SH-SY5Y (cell line): ENCODE measurements around the gene ITPA.

Experiments used
- GATA2 ChIP-seq: IDR thresholded peaks from 2 replicates; pipeline ENCODE4 v1.6.1; 2011; ENCODE audit warnings: mild to moderate bottlenecking, low read depth, low read length
- GATA3 ChIP-seq: IDR thresholded peaks from 2 replicates; pipeline ENCODE4 v1.6.1; 2011; ENCODE audit warnings: low read depth, mild to moderate bottlenecking, low read length, moderate library complexity

The ITPA gene

DNA sequence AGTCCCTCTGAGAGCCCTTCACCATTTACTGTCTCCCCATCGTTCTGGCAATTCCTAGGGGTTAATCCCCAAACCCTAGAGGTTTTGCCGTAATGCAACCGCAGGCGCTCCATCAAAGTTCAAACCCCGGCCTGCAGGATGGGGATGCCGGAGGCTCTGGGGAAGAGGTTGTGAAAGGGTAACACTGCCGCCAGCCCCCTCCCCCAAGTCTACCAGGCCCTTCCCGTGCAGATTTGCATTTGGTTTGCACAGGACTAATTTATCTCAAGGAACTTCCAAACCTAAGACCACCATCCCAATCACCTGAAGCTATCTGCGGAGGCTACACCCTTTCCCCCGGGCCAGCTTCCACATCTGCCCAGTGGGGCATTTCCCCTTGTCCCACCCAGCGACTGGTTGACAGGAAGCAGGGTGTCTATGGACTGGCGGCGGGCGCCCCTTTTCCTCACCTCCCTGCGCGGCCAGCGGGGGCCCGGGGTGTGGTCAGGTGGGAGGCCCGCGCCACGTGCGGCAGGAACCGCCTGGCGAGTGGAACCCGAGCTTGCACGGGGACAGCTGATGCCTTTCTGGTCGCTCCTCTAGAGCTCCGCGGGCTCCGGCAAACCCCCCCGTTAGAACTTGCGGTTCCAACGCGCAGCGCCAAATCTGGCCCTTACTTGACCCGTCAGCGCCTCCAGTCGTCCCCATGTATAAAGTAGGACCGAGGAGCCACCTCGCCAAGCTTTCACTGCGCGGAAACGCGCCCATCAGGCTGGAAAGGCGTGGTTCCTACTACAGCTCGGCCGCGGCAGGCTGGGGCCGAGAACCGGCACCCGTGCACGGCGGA, 39.1 kb downstream of the ITPA start:
- no peak for TF ChIP-seq GATA3
- TF ChIP-seq GATA2: no peak

DNA sequence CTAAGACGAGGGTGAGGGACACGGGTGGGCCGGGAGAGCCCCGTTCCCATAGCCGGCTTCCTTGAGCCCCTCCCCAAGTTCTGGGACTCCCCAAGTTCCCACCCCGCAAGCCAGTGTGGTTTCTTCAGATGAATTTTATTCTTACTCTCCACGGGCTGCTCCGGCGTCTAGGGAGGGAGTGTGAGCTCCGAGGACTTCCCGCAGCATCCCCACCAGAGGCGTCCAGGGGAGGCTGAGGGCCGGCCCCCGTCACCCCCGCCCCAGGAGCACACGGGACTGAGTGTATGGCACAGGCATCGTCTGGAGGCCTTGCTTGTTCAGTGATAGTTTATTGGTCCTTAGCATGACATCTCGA, 39.7 kb downstream of the ITPA start:
- no peak for TF ChIP-seq GATA3
- no peak for TF ChIP-seq GATA2

DNA sequence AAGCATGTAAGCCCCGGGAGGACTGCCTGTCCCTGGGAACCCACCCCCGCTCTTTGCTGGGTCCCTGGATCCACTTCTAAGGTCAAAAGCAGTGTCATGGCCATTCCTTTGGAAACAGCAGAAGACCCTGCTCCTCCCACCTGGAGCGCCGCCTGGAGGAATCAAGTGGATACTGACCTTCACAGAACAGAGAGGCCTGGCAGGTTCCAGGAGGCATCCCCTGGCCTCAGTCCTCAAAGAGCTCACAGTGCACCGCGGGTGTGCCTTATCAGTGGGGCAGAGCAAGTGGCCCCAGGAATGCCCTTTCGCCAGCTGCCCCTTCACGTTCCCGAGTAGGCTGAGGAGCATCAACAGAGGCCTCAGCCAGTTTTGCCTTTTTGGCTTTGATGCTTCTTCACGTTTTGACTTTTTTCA, 40.8 kb downstream of the ITPA start:
- TF ChIP-seq GATA3: no peak
- TF ChIP-seq GATA2: no peak

DNA sequence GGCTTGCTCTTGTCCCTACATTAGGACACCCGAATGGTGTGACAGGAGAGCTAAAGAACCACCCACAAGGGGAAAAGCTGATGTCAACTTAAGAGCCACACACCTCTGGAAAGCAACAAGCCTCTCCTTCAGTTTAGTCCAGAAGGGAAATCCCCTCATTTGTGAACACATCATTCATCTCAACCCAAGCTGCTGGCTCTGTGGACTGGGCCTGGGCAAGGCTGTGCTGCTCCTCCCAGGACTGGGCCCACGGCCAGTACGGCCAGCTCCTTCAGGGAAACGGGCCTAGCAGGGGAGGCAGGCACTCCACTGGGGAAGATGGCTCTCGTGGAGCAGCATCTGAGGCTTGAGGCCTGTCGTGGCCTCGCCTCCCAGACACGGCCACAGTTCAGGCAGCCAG, 42.5 kb downstream of the ITPA start:
- TF ChIP-seq GATA2: no peak
- no peak for TF ChIP-seq GATA3

DNA sequence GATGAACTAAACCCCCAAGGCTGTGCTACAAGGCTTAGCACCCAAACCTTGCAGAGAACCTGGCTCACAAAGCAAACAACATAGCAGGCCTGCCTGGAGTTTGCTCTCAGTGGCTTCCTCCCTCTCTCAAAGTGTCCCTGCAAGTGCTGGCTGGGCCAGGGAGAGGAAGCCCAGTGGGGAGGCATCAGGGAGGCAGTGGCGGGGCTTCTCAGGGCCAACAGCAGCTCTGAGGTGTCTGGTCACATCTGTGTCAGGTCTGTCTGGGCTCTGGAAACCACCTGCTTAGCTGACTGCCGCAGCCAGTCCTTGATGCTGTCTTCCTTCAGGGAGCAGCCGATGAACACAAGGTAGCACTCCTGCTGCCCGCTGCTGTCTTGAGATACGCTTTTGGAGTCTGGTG, 46.4 kb downstream of the ITPA start:
- TF ChIP-seq GATA2 (no peak), GATA3 (no peak)

DNA sequence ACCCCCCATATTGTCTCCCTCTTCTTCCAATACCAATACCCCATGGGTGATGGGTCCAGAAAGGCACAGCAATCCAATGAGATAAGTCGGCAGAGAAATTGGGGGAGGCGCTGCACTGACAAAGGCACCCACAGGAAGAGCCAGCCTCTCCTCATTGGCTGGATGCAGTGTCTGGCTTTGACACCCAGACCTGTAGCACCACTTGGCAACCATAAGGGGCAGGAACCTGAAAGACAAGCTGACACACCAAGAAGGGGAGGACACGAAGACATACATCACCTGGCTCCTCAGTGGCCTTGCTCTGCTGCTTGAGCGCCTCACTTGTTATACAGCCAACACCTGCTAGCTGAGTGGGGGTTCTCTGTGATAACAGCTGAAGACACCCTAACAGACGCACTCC, 49.1 kb downstream of the ITPA start:
- TF ChIP-seq GATA3 (no peak), GATA2 (no peak)

DNA sequence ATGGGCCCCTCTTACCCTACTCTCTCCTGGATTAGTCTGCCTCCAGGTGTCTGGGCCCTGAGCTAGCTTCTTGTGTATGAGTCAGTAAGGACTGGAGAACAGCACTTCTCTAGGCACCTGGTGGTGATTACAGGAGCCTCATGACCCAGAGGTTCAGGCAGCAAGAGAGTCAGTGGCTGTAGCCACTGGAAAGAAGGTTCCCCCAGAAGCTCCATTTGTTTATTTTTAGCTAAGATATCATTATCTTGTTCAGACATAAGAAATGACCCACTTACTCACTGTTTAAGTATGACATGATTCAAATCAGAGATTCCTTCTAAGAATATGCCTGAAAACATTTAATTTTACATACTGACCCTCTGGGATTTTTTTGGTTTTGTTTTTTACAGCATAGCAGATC, 53.3 kb downstream of the ITPA start:
- TF ChIP-seq GATA3: no peak
- no peak for TF ChIP-seq GATA2

DNA sequence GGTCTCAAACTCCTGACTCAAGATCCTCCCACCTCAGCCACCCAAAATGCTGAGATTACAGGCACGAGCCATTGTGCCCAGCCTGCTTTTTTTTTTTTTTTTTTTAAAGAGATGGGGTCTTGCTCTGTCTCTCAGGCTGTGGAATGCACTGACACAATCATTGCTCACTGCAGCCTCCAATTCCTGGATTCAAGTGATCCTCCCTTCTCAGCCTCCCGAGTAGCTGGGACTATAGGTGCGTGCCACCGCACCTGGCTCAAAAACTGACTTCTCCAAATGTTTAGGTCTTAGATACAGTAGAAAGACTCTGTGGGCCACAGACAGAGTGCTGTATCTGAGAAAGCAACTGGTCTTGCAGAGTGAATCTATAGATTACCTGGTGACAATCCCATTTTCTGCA, 60.8 kb downstream of the ITPA start:
- TF ChIP-seq GATA3: no peak
- TF ChIP-seq GATA2: no peak

DNA sequence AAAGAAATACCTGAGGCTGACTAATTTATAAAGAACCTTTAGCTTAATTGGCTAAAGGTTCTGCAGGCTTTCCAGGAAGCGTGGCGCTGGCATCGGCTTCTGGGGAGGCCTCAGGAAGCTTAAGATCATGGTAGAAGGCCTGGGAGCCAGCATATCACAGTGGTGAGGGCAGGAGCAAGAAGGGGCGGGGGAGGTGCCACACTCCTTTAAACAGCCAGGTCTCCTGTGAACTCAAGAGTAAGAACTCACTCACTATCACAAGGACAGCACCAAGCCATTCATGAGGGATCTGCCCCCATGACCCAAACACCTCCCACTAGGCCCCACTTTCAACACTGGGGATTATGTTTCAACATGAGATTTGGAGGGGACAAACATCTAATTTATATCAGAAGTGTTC, 64.1 kb downstream of the ITPA start:
- TF ChIP-seq GATA3 (no peak), GATA2 (no peak)
